Breast epithelium (tissue), 3 donors: Measurements from ENCODE around the gene MAMSTR.

Experiments used
- CTCF ChIP-seq, 3 donors: fragments of 450-650 bp; IDR thresholded peaks; one replicate each; pipeline ENCODE4 v1.5.1; 2016 to 2017; ENCODE audit warnings: antibody characterized with exemption in 3 of 3, mild to moderate bottlenecking in 3 of 3, moderate library complexity in 3 of 3
- POLR2A ChIP-seq: fragments of 450-650 bp; IDR thresholded peaks from one replicate; pipeline ENCODE4 v1.6.1; 2016; ENCODE audit warnings: antibody characterized with exemption, mild to moderate bottlenecking, moderate library complexity
- POLR2AphosphoS5 ChIP-seq, 3 donors: sonication (generic); formaldehyde crosslinking; IDR thresholded peaks; one replicate each; pipeline ENCODE4 v1.6.1; 2017; ENCODE audit warnings: antibody characterized with exemption in 3 of 3

GRCh38 chr19:48713041-48713863 lies 6.3 kb downstream of the MAMSTR start:
- TF ChIP-seq CTCF (IDR thresholded peaks at IDR 0.05) = peak in 1 of 3 donors; percentile 17
- no peak for TF ChIP-seq POLR2A
- TF ChIP-seq POLR2AphosphoS5 (IDR thresholded peaks at IDR 0.05) = no peak
